Transverse colon (tissue), 3 donors: ENCODE results near the gene CACNB3.

Experiments used
- POLR2A ChIP-seq: fragments of 450-650 bp; IDR thresholded peaks from one replicate; pipeline ENCODE4 v1.6.1; 2016; ENCODE audit warnings: antibody characterized with exemption, mild to moderate bottlenecking, moderate library complexity
- TF ChIP-seq, protein P1 (sequence below), 5 experiments: fragments of 200-600 bp in 3 of 5; fragments of 450-650 bp in 2 of 5; sonication (generic) in 3 of 5; IDR thresholded peaks; 1 replicate in 2 of 5; 2 replicates in 3 of 5; pipeline ENCODE4 v1.5.1; 2016 to 2017; ENCODE audit warnings: antibody characterized with exemption in 5 of 5, inconsistent platforms in 3 of 5, mild to moderate bottlenecking in 2 of 5, moderate library complexity in 1 of 5

DNA sequence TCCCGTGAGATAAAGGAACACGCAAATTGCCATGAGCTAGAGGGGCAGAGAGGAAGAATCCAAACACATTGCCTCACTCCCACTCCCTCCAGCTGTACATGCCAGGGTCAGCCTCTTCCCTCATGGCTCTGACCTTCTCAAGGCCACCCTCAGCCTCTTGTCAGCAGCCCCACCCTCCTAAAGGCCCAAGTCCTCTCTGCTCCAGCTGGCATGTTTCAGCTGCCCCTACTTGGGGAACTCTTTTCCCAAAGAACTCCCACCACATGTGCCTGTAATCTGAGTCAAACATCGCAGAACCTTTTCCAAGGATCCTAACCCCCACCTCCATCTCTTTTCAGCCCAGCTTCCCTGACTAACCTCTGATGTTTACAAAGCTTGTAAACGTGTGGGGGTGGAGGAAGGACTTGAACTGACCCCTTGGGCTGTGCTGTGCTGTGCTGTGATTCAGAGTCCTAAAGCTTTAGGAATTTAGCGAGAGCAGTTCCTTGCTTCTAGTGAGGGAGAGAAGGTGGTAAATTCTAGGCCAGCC lies 7.3 kb upstream of the CACNB3 start:
- TF ChIP-seq, protein P1, sequence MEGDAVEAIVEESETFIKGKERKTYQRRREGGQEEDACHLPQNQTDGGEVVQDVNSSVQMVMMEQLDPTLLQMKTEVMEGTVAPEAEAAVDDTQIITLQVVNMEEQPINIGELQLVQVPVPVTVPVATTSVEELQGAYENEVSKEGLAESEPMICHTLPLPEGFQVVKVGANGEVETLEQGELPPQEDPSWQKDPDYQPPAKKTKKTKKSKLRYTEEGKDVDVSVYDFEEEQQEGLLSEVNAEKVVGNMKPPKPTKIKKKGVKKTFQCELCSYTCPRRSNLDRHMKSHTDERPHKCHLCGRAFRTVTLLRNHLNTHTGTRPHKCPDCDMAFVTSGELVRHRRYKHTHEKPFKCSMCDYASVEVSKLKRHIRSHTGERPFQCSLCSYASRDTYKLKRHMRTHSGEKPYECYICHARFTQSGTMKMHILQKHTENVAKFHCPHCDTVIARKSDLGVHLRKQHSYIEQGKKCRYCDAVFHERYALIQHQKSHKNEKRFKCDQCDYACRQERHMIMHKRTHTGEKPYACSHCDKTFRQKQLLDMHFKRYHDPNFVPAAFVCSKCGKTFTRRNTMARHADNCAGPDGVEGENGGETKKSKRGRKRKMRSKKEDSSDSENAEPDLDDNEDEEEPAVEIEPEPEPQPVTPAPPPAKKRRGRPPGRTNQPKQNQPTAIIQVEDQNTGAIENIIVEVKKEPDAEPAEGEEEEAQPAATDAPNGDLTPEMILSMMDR (IDR thresholded peaks at IDR 0.05) = no peak
- TF ChIP-seq POLR2A = no peak
